Measurements from ENCODE around the gene ZBTB33. TPM values are rescaled to one million over a fixed set of nuclear protein-coding genes. Genes with fewer than 3 reads are reported as not detected.

ZBTB33 gene
- total and polyA plus RNA-seq, 9 donors, result 9.3 to 19.4 (median 14.3) TPM

- H3K27me3 ChIP-seq (ENCODE audit: control insufficient read depth, insufficient read depth, low read length), result peaks cover 2% of the 10 kb centered on the region
- 73% methylated on average over 5 of the region's 9 CpGs for WGBS (ENCODE audit: insufficient coverage)
- H3K4me1 ChIP-seq (ENCODE audit: control insufficient read depth, insufficient read depth, low read length), result no peaks in the 10 kb centered on the region
- DNase-seq, result no peak
- no peak overlapping the region for H3K27ac ChIP-seq (ENCODE audit: low read length)
- no peak overlapping the region for H3K4me3 ChIP-seq (ENCODE audit: low read length)
- no peaks in the 10 kb centered on the region for H3K36me3 ChIP-seq (ENCODE audit: control insufficient read depth, insufficient read depth, low read length)
- H3K9me3 ChIP-seq (replicated peaks; ENCODE audit: control insufficient read depth, low read depth, low read length), result peaks cover 2% of the 10 kb centered on the region
These were observed 22.3 kb upstream of the ZBTB33 start for GRCh38 chrX:120228187-120228908.

GRCh38 chrX:120235284-120235683 lies 15.3 kb upstream of the ZBTB33 start:
- peaks cover 2% of the 10 kb centered on the region for H3K9me3 ChIP-seq (replicated peaks; ENCODE audit: control insufficient read depth, low read depth, low read length)
- no peaks in the 10 kb centered on the region for H3K36me3 ChIP-seq (ENCODE audit: control insufficient read depth, insufficient read depth, low read length)
- no peak for DNase-seq
- H3K27me3 ChIP-seq (ENCODE audit: control insufficient read depth, insufficient read depth, low read length), result no peaks in the 10 kb centered on the region
- no peak overlapping the region for H3K27ac ChIP-seq (ENCODE audit: low read length)
- H3K4me1 ChIP-seq (ENCODE audit: control insufficient read depth, insufficient read depth, low read length), result no peaks in the 10 kb centered on the region
- H3K4me3 ChIP-seq (ENCODE audit: low read length), result no peak overlapping the region
- WGBS (ENCODE audit: insufficient coverage), result 70% methylated on average over 4 of the region's 6 CpGs

DNA sequence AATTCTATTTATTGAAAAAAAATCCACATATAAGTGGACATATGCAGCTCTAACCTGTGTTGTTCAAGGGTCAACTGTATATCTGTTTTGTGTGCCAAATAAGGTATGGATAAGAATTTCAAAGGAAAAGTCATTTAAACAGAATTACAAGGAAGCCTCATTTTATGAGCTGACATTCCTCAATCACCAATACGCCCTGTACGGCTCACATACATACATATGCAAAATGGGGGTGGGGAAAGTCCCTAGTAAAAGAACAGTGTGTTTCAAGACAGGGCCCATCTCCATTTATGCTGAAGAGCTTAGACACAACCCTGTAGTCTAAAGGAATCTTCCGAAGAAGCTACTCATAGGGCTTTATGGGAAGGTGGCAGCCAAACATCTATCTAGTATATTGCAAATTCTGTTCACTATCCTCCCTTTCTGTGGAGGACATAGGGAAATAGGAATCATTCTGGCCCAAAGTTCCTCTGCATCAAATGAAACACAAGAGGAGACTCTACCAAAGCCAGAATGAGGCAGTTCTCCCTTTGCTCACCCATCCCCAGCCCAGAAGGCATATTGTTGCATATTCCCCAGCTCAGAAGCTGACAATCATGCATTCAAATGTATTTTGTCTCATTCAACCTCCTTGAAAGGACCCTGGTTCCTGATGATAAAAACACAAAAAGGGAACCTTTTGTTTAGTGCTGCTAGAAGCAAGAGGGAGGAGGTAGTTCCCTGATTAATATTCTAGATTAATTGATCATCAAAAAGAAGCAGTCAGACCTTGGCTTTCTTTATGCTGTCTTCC lies 13.7 kb upstream of the ZBTB33 start:
- WGBS (ENCODE audit: insufficient coverage), result no CpG with 5 or more reads among the region's 3 CpGs
- Histone ChIP-seq H3K27ac (ENCODE audit: low read length) (no peak overlapping the region), H3K27me3 (ENCODE audit: control insufficient read depth, insufficient read depth, low read length) (no peaks in the 10 kb centered on the region), H3K4me1 (ENCODE audit: control insufficient read depth, insufficient read depth, low read length) (no peaks in the 10 kb centered on the region), H3K9me3 (replicated peaks; ENCODE audit: control insufficient read depth, low read depth, low read length) (no peaks in the 10 kb centered on the region), H3K4me3 (ENCODE audit: low read length) (no peak overlapping the region), H3K36me3 (ENCODE audit: control insufficient read depth, insufficient read depth, low read length) (no peaks in the 10 kb centered on the region)
- DNase-seq, result no peak

GRCh38 chrX:120238933-120239332 lies 11.7 kb upstream of the ZBTB33 start:
- 70% methylated on average over 4 of the region's 4 CpGs for WGBS (ENCODE audit: insufficient coverage)
- DNase-seq, result no peak
- H3K4me3 ChIP-seq (ENCODE audit: low read length), result no peak overlapping the region
- no peaks in the 10 kb centered on the region for H3K4me1 ChIP-seq (ENCODE audit: control insufficient read depth, insufficient read depth, low read length)
- peaks cover 2% of the 10 kb centered on the region for H3K27me3 ChIP-seq (ENCODE audit: control insufficient read depth, insufficient read depth, low read length)
- no peak overlapping the region for H3K27ac ChIP-seq (ENCODE audit: low read length)
- H3K9me3 ChIP-seq (replicated peaks; ENCODE audit: control insufficient read depth, low read depth, low read length), result no peaks in the 10 kb centered on the region
- no peaks in the 10 kb centered on the region for H3K36me3 ChIP-seq (ENCODE audit: control insufficient read depth, insufficient read depth, low read length)

- peaks cover 5% of the 10 kb centered on the region for H3K27me3 ChIP-seq (ENCODE audit: control insufficient read depth, insufficient read depth, low read length)
- DNase-seq, result no peak
- H3K27ac ChIP-seq (ENCODE audit: low read length), result no peak overlapping the region
- no CpG with 5 or more reads among the region's 5 CpGs for WGBS (ENCODE audit: insufficient coverage)
- H3K36me3 ChIP-seq (ENCODE audit: control insufficient read depth, insufficient read depth, low read length), result no peaks in the 10 kb centered on the region
- no peaks in the 10 kb centered on the region for H3K4me1 ChIP-seq (ENCODE audit: control insufficient read depth, insufficient read depth, low read length)
- no peaks in the 10 kb centered on the region for H3K9me3 ChIP-seq (replicated peaks; ENCODE audit: control insufficient read depth, low read depth, low read length)
- H3K4me3 ChIP-seq (ENCODE audit: low read length), result no peak overlapping the region
These were observed 7.8 kb upstream of the ZBTB33 start for GRCh38 chrX:120242813-120243212.

DNA sequence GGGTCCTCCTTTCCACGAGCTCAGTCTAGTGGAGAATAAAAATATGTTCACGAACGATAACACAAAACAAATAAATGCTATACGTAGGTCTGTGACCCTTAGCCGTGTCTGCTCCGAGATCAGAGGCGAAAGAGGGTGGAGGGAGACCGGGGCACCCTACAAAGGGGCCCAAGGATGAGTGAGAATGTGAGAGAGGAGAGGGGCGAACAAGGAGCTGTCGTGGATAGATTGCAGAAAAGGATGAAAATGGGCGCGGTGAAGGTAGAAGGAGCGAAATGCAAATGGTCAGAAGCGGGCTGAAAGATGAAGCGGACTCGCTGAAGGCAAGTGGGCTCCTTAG lies 6.2 kb upstream of the ZBTB33 start:
- no peaks in the 10 kb centered on the region for H3K9me3 ChIP-seq (replicated peaks; ENCODE audit: control insufficient read depth, low read depth, low read length)
- no peaks in the 10 kb centered on the region for H3K36me3 ChIP-seq (ENCODE audit: control insufficient read depth, insufficient read depth, low read length)
- peak overlapping the region; percentile 93 for H3K27ac ChIP-seq (ENCODE audit: low read length)
- H3K4me1 ChIP-seq (ENCODE audit: control insufficient read depth, insufficient read depth, low read length), result no peaks in the 10 kb centered on the region
- peak overlapping the region; percentile 70 for H3K4me3 ChIP-seq (ENCODE audit: low read length)
- WGBS (ENCODE audit: insufficient coverage), result 50% methylated on average over 10 of the region's 16 CpGs
- DNase-seq, result no peak
- peaks cover 5% of the 10 kb centered on the region for H3K27me3 ChIP-seq (ENCODE audit: control insufficient read depth, insufficient read depth, low read length)

GRCh38 chrX:120244735-120245498 lies 5.7 kb upstream of the ZBTB33 start:
- H3K4me1 ChIP-seq (ENCODE audit: control insufficient read depth, insufficient read depth, low read length), result no peaks in the 10 kb centered on the region
- peak overlapping the region; percentile 70 for H3K4me3 ChIP-seq (ENCODE audit: low read length)
- peaks cover 5% of the 10 kb centered on the region for H3K27me3 ChIP-seq (ENCODE audit: control insufficient read depth, insufficient read depth, low read length)
- peak overlapping the region; percentile 93 for H3K27ac ChIP-seq (ENCODE audit: low read length)
- no peaks in the 10 kb centered on the region for H3K36me3 ChIP-seq (ENCODE audit: control insufficient read depth, insufficient read depth, low read length)
- DNase-seq, result peak; percentile 91
- no peaks in the 10 kb centered on the region for H3K9me3 ChIP-seq (replicated peaks; ENCODE audit: control insufficient read depth, low read depth, low read length)
- 33% methylated on average over 36 of the region's 43 CpGs for WGBS (ENCODE audit: insufficient coverage)

DNA sequence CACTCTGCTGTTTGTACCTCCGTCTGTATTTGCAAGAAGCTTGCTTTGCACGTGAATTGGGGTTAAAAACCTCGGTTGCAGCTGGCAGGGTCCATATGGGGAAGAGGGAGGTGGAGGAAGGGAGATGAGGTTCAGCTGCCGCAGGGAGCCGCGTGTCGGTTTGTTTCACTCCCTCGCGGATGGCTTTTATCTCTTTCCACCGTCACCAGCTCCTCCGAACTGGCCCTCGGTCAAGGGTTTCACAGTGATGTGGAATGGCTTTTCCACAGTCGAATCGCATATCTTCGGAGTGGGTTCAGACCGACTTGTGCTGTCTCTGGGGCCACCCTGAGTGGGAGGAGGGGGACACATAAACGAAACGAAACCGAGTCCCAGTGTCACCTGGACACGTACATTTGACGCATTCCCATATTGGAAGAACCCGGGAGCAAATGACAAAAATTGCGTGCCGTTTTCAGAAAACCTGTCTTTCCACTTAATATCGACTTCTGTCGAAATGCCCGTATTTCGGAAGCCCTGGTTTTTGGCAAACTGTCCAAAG lies 929 bp downstream of the ZBTB33 start:
- Histone ChIP-seq H3K9me3 (replicated peaks; ENCODE audit: control insufficient read depth, low read depth, low read length) (no peaks in the 10 kb centered on the region), H3K27ac (ENCODE audit: low read length) (peak overlapping the region; percentile 94), H3K4me3 (ENCODE audit: low read length) (peak overlapping the region; percentile 62), H3K27me3 (ENCODE audit: control insufficient read depth, insufficient read depth, low read length) (peaks cover 5% of the 10 kb centered on the region), H3K36me3 (ENCODE audit: control insufficient read depth, insufficient read depth, low read length) (peaks cover 12% of the 10 kb centered on the region), H3K4me1 (ENCODE audit: control insufficient read depth, insufficient read depth, low read length) (no peaks in the 10 kb centered on the region)
- 54% methylated on average over 22 of the region's 28 CpGs for WGBS (ENCODE audit: insufficient coverage)
- DNase-seq, result peak; percentile 46

- no peak for DNase-seq
- Histone ChIP-seq H3K4me1 (ENCODE audit: control insufficient read depth, insufficient read depth, low read length) (no peaks in the 10 kb centered on the region), H3K36me3 (ENCODE audit: control insufficient read depth, insufficient read depth, low read length) (peaks cover 12% of the 10 kb centered on the region), H3K27ac (ENCODE audit: low read length) (no peak overlapping the region), H3K4me3 (ENCODE audit: low read length) (no peak overlapping the region), H3K9me3 (replicated peaks; ENCODE audit: control insufficient read depth, low read depth, low read length) (no peaks in the 10 kb centered on the region), H3K27me3 (ENCODE audit: control insufficient read depth, insufficient read depth, low read length) (peaks cover 5% of the 10 kb centered on the region)
- 54% methylated on average over 2 of the region's 6 CpGs for WGBS (ENCODE audit: insufficient coverage)
These were observed 3.2 kb downstream of the ZBTB33 start for GRCh38 chrX:120253784-120254183.

GRCh38 chrX:120260369-120260768 lies 9.8 kb downstream of the ZBTB33 start:
- no peaks in the 10 kb centered on the region for H3K4me1 ChIP-seq (ENCODE audit: control insufficient read depth, insufficient read depth, low read length)
- no CpG with 5 or more reads among the region's 3 CpGs for WGBS (ENCODE audit: insufficient coverage)
- H3K9me3 ChIP-seq (replicated peaks; ENCODE audit: control insufficient read depth, low read depth, low read length), result no peaks in the 10 kb centered on the region
- no peak for DNase-seq
- H3K36me3 ChIP-seq (ENCODE audit: control insufficient read depth, insufficient read depth, low read length), result no peaks in the 10 kb centered on the region
- peaks cover 4% of the 10 kb centered on the region for H3K27me3 ChIP-seq (ENCODE audit: control insufficient read depth, insufficient read depth, low read length)
- H3K4me3 ChIP-seq (ENCODE audit: low read length), result no peak overlapping the region
- H3K27ac ChIP-seq (ENCODE audit: low read length), result no peak overlapping the region

All from muscle of leg (tissue), 11 donors.